Retinal pigment epithelial cell (primary cell): ENCODE data around the gene DDX11.
"Not testable (repeated sequence)": the region's sequence is repeated elsewhere in the genome, so short reads cannot be mapped to it uniquely, and the experiment has no call there.

Source experiments
- DNase-seq: peaks from one replicate; pipeline ENCODE4 v3.0.0-alpha.2; 2010; ENCODE audit warnings: low read depth
- H3K4me3 ChIP-seq: 2 replicates; pipeline ENCODE4 v1.5.1; 2011; ENCODE audit warnings: mild to moderate bottlenecking, low read length, control low read depth, moderate library complexity
- TF ChIP-seq, protein P1 (sequence below): conservative IDR thresholded peaks from 2 replicates; pipeline ENCODE4 v1.5.1; 2011; ENCODE audit warnings: low read depth, low read length, control low read depth, inconsistent platforms

Gene DDX11

DNA sequence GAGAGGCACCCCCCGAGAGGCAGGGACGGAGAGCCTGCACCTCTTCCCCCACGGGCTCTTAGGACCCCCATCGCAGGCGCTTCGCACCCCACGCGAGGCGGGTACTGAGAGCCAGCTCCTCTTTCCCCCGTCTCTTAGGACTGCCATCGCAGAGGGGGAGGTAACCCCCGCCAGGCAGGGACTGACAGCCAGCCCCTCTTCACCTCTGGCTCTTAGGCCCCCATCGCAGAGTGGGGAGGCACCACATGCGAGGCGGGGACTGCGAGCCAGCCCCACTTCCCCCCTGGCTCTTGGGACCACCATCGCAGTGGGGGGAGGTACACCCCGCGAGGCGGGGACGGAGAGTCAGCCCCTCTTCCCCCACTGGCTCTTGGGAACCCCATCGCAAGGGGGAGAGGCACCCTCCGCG is 46.1 kb downstream of the DDX11 start:
- TF ChIP-seq, protein P1, sequence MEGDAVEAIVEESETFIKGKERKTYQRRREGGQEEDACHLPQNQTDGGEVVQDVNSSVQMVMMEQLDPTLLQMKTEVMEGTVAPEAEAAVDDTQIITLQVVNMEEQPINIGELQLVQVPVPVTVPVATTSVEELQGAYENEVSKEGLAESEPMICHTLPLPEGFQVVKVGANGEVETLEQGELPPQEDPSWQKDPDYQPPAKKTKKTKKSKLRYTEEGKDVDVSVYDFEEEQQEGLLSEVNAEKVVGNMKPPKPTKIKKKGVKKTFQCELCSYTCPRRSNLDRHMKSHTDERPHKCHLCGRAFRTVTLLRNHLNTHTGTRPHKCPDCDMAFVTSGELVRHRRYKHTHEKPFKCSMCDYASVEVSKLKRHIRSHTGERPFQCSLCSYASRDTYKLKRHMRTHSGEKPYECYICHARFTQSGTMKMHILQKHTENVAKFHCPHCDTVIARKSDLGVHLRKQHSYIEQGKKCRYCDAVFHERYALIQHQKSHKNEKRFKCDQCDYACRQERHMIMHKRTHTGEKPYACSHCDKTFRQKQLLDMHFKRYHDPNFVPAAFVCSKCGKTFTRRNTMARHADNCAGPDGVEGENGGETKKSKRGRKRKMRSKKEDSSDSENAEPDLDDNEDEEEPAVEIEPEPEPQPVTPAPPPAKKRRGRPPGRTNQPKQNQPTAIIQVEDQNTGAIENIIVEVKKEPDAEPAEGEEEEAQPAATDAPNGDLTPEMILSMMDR: no peak
- DNase-seq: no peak
- no peak overlapping the region for H3K4me3 ChIP-seq

DNA sequence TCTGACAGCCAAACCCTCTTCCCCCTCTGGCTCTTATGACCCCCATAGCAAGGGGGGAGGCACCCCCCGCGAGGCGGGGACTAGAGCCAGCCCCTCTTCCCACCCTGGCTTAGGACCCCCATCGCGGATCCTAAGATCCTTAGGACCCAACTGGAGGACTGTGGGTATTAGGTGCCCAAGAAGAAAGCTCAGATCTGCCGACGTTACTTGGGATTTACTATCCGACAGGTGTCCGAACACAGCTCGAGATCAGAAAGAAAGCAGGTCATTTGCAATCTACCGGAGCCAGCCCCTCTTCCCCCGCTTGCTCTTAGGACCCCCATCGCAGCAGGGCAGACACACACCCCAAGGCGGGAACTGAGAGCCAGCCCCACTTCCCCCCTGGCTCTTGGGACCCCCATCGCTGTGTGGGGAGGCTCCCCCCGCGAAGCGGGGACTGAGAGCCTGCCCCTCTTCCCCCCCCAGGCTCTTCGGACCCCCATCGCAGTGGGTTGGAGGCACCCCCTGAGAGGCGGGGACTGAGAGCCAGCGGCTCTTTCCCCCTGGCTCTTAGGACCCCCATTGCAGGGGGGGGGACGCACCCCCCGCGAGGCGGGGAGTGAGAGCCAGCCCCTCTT is 46.8 kb downstream of the DDX11 start:
- no peak for DNase-seq
- TF ChIP-seq, protein P1: no peak
- no peak overlapping the region for H3K4me3 ChIP-seq

DNA sequence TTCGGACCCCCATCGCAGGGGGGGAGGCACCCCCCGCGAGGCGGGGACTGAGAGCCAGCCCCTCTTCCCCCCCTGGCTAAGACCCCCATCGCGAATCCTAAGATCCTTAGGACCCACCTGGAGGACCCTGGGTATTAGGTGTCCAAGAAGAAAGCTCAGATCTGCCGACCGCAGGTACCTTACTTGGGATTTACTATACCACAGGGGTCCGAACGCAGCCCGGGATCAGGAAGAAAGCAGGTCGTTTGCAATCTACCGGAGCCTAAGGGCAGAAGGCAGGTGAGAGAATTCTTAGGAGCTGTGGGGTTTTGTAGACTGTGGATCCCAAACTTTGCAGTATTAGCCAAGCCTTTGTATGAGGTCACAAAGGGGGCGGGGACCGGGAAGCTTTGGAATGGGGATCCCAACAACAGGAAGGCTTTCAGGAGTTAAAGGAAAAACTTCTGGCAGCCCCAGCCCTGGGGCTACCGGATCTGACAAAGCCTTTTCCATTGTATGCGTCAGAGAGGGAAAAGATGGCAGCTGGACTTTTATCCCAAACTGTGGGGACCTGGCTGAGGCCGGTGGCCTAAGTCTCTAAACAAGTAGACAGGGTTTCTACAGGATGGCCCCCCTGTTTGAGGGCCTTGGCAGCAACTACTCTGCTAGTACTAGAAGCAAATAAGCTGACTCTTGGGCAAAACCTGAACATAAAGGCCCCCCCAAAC is 47.5 kb downstream of the DDX11 start:
- not testable (repeated sequence) for DNase-seq, H3K4me3 ChIP-seq

DNA sequence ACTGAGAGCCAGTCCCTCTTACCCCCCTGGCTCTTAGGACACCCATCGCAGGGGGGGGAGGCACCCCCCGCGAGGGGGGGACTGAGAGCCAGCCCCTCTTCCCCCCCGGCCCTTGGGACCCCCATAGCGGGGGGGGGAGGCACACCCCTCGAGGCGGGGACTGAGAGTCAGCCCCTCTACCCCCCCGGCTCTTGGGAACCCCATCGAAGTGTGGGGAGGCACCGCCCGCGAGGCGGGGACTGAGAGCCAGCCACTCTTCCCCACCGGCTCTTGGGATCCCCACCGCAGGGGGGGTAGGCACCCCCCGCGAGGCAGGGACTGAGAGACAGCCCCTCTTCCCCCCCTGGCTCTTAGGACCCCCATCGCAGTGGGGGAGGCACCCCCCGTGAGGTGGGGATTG is 48.8 kb downstream of the DDX11 start:
- DNase-seq: no peak
- no peak overlapping the region for H3K4me3 ChIP-seq
- TF ChIP-seq, protein P1: no peak

DNA sequence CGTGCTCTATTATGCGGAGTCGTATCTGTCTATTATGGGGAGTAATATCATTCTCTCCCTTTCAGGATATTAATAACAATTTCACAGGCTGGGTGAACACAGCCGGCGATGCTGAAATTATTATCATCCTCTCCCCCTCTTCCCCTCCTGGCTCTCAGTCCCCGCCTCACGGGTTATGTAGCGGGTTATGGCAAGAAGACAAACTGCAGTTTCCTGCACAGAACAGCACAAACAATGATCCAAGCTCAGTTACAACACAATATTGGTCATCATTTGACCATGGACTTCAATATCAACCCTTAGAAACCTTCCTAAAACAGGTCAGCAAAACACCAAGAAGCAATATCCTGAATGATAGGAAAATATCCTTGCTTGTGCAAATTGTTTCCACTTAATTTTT is 50.5 kb downstream of the DDX11 start:
- H3K4me3 ChIP-seq, DNase-seq: not testable (repeated sequence)

DNA sequence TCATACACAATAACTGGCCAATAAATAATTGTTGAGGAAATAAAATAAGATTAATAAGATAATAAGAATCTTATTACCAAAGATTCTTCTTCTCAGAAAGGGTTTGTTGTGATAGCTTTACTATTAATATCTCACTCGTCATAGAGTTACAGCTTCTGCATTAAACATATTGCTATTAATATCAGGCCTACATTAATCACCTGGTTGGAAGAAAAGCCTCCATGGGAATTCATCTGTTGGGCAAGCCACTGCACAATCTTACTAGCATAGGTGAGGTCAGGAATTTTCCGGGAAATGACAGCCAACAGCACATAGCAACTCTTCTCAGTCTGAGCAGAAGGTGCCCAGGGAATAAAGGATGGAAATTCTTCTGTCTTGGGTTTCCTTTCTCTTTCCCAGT is 51.5 kb downstream of the DDX11 start:
- DNase-seq, H3K4me3 ChIP-seq: not testable (repeated sequence)

DNA sequence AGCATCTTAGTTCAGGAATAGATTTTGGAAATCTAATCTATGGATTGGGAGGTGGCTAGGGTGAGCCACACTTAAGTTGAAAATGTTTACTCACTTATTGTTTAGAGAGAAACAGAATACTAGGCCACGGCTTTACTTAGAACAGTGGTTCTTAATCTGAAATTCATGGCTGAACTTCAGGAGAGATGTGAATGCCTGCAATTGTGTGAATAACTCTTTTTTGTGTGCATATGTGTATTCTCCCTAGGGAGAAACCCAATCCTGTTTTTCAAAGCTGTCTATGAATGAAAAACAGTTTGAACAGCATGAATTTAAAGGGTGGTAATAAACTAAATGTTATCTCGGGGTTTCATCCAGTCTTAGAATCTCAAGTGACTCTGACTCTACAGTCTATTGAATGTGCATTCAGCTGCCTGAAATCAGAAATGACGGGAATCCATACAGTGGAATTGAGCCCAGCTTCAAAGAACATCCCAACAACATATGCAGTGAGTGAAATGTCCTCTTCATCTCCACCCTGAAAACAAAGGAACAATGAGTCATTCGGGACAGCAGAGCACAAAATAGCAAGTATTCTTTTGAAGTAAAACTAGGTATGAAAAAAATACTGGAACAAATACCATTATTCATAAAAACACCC is 53.7 kb downstream of the DDX11 start:
- not testable (repeated sequence) for DNase-seq, H3K4me3 ChIP-seq

DNA sequence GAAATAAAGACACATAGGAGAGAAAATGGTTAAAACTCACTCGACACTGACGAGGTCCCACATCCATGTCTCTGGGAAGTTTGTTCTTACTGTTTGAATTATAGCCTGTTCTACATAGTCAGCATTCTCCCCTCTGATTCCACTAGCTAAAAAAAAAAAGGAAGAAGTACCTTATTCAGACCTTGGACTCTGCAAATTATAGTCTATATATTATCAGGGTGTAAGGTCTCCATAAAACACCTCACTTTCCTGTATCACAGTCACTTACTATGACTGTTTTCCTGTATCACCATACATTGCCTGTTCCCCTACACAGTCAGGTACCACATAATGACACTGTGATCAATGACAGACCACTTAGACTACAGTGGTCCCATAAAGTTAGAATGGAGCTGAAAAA is 62.9 kb downstream of the DDX11 start:
- H3K4me3 ChIP-seq, DNase-seq: not testable (repeated sequence)

DNA sequence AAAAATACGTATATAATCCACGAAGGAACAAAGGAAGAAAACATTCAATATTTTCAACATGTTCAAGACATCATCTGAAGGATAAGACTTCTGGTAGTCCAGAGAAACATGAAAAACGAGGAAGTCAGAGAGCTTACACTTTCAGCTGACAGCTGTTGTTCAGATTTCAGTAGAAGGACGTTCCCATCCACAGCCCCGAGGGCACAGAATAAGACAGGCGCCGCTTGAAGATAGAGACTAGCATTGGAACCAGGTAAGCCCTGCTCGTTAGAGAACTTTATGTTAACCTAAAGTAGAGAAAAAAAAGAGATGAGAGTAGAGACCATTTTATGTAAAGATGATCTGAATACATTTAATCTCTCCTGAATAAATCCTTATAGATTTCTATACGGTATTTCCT is 71.1 kb downstream of the DDX11 start:
- not testable (repeated sequence) for H3K4me3 ChIP-seq, DNase-seq

DNA sequence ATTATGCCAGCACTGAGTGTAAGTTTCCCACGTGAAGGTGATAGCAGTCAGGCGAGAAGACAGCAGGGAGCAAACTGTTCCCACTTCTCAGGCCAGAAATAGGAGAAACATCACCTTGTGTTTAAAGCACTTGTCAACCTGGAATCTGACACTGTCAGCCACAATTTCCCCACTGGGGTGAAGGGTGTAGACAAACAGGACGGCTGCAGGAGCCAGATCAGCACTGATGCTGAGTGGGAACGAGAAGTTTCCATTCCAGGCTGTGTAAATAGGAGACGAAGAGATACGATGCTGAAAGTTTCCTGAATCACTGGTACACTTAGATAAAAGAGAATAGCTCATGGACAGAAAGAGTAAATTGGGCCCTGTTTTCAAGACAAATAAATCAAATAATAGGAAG is 71.6 kb downstream of the DDX11 start:
- H3K4me3 ChIP-seq, DNase-seq: not testable (repeated sequence)

DNA sequence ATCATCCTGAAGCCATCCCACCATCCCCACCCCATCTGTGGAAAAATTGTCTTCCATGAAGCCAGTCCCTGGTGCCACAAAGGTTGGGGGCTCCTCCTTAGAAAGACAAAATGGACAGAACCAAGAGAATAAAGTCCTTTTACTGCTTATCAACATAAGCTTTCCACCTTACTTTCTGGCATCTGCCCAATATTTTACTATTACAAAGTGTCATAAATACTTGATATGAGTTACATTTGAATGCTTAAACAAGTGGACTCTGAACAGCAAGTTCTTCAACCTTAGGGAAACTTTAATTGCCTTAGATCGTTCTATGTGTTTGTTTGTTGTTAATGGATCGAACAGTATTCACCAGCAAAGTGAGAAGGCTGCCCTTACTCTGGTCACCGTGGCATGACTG is 73.8 kb downstream of the DDX11 start:
- not testable (repeated sequence) for H3K4me3 ChIP-seq, DNase-seq

DNA sequence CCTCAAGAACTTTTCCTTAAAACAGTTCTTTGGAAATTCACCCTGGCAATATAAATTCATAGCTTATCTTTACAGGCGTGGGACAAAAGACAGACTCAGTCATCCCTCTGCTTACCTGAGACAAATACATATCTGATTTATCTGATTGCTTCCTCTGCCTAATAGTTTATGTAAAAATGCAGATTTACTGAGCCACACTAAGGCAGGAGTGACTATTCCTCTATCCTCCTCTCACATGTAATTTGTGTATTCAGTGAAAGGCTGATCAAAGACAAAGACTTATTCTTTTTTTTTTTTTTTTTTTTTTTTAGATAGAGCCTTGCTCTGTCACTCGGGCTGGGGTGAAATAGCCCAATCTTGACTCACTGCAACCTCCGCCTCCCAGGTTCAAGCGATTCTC is 77.1 kb downstream of the DDX11 start:
- not testable (repeated sequence) for DNase-seq, H3K4me3 ChIP-seq
